Mucosa of rectum (tissue), 2 donors: ENCODE results near the gene CADM3.

Experiments used
- H3K27ac ChIP-seq, 2 donors: one replicate each; pipeline ENCODE4 v1.7.0; 2013; ENCODE audit warnings: inconsistent platforms in 2 of 2, low read depth in 2 of 2, low read length in 2 of 2
- H3K27me3 ChIP-seq, 2 donors: one replicate each; pipeline ENCODE4 v1.7.0; 2013; ENCODE audit warnings: low read length in 2 of 2; ENCODE audit not compliant: control insufficient read depth in 2 of 2, insufficient read depth in 2 of 2
- H3K36me3 ChIP-seq, 2 donors: one replicate each; pipeline ENCODE4 v1.7.0; 2013; ENCODE audit warnings: low read length in 2 of 2; ENCODE audit not compliant: control insufficient read depth in 2 of 2, insufficient read depth in 2 of 2
- H3K4me1 ChIP-seq, 2 donors: one replicate each; pipeline ENCODE4 v1.7.0; 2013; ENCODE audit warnings: low read length in 2 of 2, mild to moderate bottlenecking in 1 of 2; ENCODE audit not compliant: control insufficient read depth in 2 of 2, insufficient read depth in 2 of 2
- H3K4me3 ChIP-seq, 2 donors: one replicate each; pipeline ENCODE4 v1.7.0; 2013; ENCODE audit warnings: low read length in 2 of 2
- H3K9ac ChIP-seq, 2 donors: one replicate each; pipeline ENCODE4 v1.7.0; 2013; ENCODE audit warnings: low read length in 2 of 2, low read depth in 1 of 2, mild to moderate bottlenecking in 1 of 2
- H3K9me3 ChIP-seq, 2 donors: one replicate each; pipeline ENCODE4 v1.7.0; 2013; ENCODE audit warnings: low read length in 2 of 2; ENCODE audit not compliant: control insufficient read depth in 2 of 2
- donor health status: healthy.
- donor health status: Normal muscosa, but diverticular disease.

Gene CADM3

GRCh38 chr1:159146980-159147379 is 24.4 kb upstream of the CADM3 start:
- H3K9ac ChIP-seq, result no peak overlapping the region
- no peak overlapping the region for H3K27ac ChIP-seq
- H3K36me3 ChIP-seq, result no peaks in the 10 kb centered on the region
- no peak overlapping the region for H3K4me3 ChIP-seq
- H3K9me3 ChIP-seq, result no peaks in the 10 kb centered on the region
- peaks cover 0 to 5% of the 10 kb centered on the region in 2 donors for H3K27me3 ChIP-seq
- H3K4me1 ChIP-seq, result no peaks in the 10 kb centered on the region

GRCh38 chr1:159152031-159152430 is 19.4 kb upstream of the CADM3 start:
- Histone ChIP-seq H3K27me3 (no peaks in the 10 kb centered on the region), H3K36me3 (no peaks in the 10 kb centered on the region), H3K9me3 (no peaks in the 10 kb centered on the region), H3K4me3 (no peak overlapping the region), H3K9ac (no peak overlapping the region), H3K27ac (no peak overlapping the region), H3K4me1 (no peaks in the 10 kb centered on the region)

DNA sequence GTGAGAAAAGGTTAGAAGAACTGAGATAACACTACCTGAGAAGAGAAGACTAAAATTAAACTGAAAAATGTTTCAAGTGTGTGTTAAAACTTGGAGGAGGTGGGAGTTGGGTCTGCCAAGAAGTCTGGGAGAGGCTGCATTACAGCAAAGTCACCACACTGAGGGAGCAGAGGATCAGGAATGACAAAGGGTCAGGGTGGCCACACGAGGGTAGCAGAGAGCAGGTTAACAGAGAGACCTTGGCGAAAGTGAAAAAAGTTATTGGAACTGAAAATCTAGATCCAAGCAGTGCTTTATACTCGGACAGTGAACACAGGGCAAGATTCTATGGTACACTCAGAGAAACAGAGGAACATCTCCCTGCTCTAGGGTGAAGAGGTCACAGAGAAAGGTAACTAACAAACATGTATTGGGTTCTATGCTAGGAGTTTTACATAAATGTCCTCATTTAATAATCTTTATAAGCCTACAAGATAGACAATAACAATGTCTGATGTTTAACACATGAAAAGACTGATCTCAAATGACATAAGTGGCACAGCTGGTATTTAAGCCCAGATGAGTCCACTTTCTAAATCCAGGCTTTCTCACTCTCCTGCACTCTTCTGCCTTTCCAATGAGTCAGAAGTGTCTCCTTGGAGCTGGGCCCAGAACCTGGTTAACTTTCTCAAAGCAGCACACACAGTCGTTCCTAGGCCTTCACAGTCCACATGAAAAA is 10.3 kb upstream of the CADM3 start:
- no peaks in the 10 kb centered on the region for H3K36me3 ChIP-seq
- H3K9ac ChIP-seq, result no peak overlapping the region
- H3K9me3 ChIP-seq, result no peaks in the 10 kb centered on the region
- no peak overlapping the region for H3K27ac ChIP-seq
- no peaks in the 10 kb centered on the region for H3K4me1 ChIP-seq
- no peaks in the 10 kb centered on the region for H3K27me3 ChIP-seq
- H3K4me3 ChIP-seq, result no peak overlapping the region

GRCh38 chr1:159161719-159162026 is 9.7 kb upstream of the CADM3 start:
- H3K27me3 ChIP-seq, result no peaks in the 10 kb centered on the region
- H3K4me3 ChIP-seq, result no peak overlapping the region
- no peaks in the 10 kb centered on the region for H3K36me3 ChIP-seq
- H3K27ac ChIP-seq, result no peak overlapping the region
- no peak overlapping the region for H3K9ac ChIP-seq
- H3K9me3 ChIP-seq, result no peaks in the 10 kb centered on the region
- no peaks in the 10 kb centered on the region for H3K4me1 ChIP-seq

- Histone ChIP-seq H3K27me3 (no peaks in the 10 kb centered on the region), H3K9me3 (no peaks in the 10 kb centered on the region), H3K4me3 (no peak overlapping the region), H3K9ac (no peak overlapping the region), H3K36me3 (no peaks in the 10 kb centered on the region), H3K27ac (no peak overlapping the region), H3K4me1 (no peaks in the 10 kb centered on the region)
These were observed 8.7 kb upstream of the CADM3 start for GRCh38 chr1:159162516-159163265.

GRCh38 chr1:159163614-159164228 is 7.7 kb upstream of the CADM3 start:
- Histone ChIP-seq H3K9ac (no peak overlapping the region), H3K9me3 (no peaks in the 10 kb centered on the region), H3K27ac (no peak overlapping the region)

DNA sequence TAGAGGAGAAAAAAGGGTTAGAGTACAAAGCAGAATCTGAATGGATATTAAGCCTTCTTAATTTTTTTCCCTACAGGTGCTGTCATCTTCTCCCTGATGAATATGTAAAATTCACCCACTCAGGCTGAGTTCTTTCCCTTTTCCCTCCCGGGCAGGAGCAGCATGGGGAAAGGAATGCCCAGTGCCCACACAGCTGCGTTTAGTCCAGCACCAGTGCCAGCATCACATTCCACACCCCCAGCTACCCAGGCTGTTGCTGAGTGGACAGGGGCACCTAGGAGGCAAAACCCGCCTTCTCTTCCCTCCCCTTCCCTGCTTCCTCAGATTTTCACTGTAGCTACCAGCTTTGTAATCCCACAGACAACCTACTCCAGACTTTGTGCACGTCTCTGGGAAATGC is 3.4 kb upstream of the CADM3 start:
- Histone ChIP-seq H3K36me3 (no peaks in the 10 kb centered on the region), H3K9ac (no peak overlapping the region), H3K4me1 (no peaks in the 10 kb centered on the region), H3K4me3 (no peak overlapping the region), H3K27me3 (peaks cover 6 to 9% of the 10 kb centered on the region in 2 donors), H3K27ac (no peak overlapping the region), H3K9me3 (no peaks in the 10 kb centered on the region)

More at GRCh38 chr1:159163614-159164228, 7.7 kb upstream of the CADM3 start:
- H3K4me1 ChIP-seq, result no peaks in the 10 kb centered on the region
- H3K4me3 ChIP-seq, result no peak overlapping the region
- no peaks in the 10 kb centered on the region for H3K36me3 ChIP-seq
- peaks cover 0 to 5% of the 10 kb centered on the region in 2 donors for H3K27me3 ChIP-seq

- Histone ChIP-seq H3K27me3 (peaks cover 8 to 9% of the 10 kb centered on the region in 2 donors), H3K4me1 (no peaks in the 10 kb centered on the region), H3K27ac (no peak overlapping the region), H3K9ac (no peak overlapping the region), H3K36me3 (no peaks in the 10 kb centered on the region), H3K4me3 (no peak overlapping the region), H3K9me3 (no peaks in the 10 kb centered on the region)
These were observed 776 bp upstream of the CADM3 start for GRCh38 chr1:159170639-159171038.

DNA sequence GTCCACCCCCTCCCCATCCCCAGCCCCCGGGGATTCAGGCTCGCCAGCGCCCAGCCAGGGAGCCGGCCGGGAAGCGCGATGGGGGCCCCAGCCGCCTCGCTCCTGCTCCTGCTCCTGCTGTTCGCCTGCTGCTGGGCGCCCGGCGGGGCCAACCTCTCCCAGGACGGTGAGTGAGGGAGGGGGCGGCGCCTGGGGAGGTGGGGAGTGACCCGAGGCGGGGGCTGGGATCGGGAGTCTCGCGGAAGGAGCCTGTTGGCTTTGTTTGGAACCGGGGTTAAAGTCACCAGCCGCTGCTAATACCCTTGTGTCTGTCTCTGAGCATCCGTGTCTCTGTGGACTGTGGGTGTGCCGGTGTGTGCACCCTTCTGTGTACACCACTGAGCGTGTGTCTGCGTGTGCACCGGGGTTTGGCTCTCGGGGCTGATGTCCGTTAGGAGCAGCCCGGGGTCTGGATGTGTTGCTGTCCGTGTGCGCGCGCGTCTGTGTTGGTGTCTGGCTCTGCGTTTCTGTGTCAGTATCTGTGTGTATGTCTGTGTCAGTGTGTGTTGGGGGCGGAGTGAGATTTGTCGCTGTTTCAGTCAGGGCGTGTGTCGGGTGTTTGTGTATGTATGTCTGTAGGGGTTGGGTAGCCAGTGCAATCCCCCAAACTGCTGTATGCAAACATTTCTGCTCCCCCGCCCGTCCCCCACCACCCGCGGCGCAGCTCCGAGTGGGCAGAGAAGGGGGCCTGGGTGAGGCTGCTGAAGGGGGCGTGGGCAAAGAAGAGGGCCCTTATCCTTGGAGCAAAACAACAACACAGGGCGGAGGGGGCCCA is 480 bp downstream of the CADM3 start:
- H3K4me1 ChIP-seq, result no peaks in the 10 kb centered on the region
- H3K9me3 ChIP-seq, result no peaks in the 10 kb centered on the region
- no peak overlapping the region for H3K27ac ChIP-seq
- no peaks in the 10 kb centered on the region for H3K36me3 ChIP-seq
- peak overlapping the region; percentile 47 to 61 for H3K4me3 ChIP-seq
- H3K27me3 ChIP-seq, result peaks cover 8 to 9% of the 10 kb centered on the region in 2 donors
- H3K9ac ChIP-seq, result no peak overlapping the region
